GM19025 (cell line): Measurements from ENCODE around the gene RALA.
A peak's percentile ranks its signal among the peaks of the same experiment; 100 is the strongest.

Experiments used
- ATAC-seq: cut with Tn5 transposase; IDR thresholded peaks from one replicate; pipeline ENCODE4 v1.9.1; 2021; ENCODE audit warnings: mild to moderate bottlenecking, low read depth, moderate library complexity; ENCODE audit not compliant: unreplicated experiment

RALA gene, protein sequence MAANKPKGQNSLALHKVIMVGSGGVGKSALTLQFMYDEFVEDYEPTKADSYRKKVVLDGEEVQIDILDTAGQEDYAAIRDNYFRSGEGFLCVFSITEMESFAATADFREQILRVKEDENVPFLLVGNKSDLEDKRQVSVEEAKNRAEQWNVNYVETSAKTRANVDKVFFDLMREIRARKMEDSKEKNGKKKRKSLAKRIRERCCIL

DNA sequence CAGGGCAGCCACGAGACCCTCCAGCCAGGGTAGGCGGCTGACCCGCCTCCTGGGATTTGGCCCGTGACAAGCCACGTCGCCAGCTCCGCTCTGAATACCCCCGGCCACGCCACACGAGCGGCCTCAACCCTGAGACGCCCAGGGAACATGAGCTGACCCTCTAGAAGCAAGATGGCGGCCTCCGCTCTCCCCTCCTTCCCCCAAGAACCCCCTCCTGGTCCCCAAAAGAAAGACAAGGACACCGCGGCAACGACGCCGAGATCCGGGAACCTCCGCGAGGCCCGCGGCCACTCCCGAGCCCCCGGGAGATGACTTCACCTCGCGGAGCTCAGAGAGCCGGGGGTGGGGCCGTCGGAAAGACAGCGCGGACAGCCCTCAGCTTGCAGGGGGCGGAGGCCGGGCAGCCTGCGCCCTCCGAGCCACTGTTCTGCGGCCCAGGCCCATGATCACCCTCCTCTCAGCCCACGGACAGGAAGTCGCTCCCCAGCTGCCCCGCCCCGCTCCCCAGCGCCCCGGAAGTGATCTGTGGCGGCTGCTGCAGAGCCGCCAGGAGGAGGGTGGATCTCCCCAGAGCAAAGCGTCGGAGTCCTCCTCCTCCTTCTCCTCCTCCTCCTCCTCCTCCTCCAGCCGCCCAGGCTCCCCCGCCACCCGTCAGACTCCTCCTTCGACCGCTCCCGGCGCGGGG is at the start of gene RALA:
TSS of gene RALA (plus strand) at position 526 of the 685 bp plus-strand sequence. CDS start 63,096 bp downstream, outside the sequence.
- ATAC-seq: peak; percentile 97

DNA sequence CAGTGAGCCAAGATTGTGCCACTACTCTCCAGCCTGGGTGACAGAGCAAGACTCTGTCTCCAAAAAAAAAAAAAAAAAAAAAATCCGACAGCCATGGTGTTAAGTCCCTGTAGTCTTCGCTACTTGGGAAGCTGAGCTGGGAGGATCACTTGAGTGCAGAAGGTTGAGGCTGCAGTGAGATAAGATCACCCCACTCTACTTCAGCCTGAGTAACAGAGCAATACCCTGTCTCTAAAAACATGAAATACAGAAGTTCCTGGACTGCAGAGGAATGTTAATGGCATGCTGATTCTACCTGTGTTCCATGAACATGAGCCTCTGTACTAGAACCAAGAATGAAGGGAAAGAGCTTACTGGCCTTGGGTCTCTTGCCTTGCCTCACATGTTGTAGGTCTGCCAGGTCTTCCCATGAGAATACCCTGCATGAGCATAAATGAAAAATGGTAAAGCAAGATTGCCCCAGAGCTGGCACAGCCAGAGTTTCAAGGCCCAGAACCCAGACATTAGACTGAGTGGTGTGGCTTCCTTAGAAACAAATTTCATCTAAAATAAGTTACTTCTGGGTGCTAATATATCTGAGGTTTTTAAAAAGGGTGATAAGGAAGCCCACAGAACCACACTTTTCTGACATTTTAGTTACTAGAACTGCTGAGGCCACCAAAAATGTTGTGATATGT is 48.6 kb upstream of the RALA start:
- ATAC-seq: no peak

DNA sequence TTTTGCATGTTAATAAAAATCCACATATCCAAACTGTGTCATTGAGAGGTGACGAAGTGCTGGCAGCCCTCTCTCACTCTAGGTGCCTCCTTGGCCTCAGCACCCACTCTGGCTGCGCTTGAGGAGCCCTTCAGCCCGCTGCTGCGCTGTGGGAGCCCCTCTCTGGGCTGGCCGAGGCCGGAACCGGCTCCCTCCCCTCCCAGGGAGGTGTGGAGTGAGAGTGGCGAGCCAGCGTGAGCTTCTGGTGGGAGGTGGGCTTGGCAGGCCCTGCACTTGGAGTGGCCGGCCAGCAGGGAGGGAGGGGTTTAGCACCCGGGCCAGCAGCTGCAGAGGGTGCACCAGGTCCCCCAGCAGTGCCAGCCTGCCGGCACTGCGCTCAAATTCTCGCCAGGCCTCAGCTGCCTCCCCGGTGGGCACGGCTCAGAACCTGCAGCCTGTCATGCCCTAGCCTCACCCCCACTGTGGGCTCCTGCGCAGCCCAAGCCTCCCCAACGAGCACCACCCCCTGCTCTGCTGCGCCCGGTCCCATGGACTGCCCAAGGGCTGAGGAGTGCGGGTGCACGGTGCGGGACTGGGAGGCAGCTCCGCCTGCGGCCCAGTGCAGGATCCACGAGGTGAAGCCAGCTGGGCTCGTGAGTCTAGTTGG is 46.0 kb upstream of the RALA start:
- ATAC-seq: no peak

DNA sequence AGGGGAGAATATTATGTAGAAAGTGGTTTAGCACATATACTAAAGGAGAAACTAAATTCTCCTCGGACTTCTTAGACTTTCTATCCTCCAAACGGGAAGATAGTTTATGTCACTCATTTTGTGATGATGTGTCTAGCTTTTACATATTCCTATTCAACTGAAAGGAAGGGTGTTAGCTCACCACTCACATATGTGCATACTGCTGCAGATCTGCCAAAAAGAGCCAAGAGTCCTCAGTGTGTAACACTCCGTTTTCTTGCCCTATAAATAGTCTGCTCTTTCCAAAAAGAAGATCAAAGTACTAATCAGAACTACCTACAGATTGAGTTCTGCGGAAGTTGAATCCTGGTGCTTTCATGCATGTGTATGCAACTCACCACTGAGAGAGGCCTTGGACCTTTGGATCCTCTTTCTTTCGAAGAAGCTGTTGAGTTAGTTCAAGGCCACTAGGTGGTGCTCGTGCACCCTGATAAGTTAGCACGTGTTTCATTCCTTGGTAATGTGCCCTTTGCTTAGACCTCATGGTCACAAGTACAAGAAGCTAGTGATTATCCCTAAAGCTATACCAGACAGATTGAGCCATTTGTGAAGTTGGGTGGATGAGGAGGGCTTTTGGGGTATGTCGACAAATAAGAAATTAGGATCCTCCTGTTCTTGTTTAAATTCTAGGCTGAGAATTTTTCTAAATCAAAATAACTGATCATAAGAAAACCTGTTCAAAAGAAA is 43.1 kb upstream of the RALA start:
- ATAC-seq: peak; percentile 93

DNA sequence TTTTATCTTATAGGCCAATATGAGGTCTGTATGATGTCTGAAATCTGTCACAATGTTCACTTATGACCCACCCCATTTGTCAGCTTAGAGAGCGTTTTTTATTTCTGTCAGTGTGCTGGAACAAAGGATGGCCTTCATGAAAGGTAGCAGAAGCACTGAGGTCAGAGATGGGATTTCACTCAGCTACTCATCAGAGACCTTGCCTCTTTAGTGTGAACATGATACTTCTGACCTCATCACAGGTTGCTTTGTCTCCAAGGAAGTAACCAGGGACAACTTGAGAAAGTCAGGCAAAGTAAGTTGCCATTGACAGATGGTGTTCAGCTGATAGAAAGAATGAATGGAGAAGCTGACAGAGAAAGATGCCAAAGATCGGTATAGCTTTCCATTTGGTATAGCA is 40.8 kb upstream of the RALA start:
- ATAC-seq: no peak

DNA sequence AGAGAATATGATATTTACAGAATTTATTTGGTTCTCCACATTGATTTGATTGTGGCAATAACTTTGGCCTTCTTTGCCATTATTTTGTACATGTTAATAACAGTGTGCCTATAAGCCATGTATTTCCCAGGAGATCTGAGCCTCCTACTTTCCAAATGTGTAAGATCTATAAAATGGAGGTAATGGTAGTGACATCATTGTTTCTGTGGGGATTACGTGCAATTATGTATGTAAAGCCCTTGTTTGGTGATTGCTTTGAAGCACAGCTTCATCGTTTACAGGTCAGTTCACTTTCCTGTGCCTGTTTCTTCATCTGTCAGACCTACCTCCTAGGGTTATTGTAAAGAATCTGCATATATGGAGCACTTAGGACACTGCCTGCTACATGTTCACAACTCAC is 39.8 kb upstream of the RALA start:
- no peak for ATAC-seq

DNA sequence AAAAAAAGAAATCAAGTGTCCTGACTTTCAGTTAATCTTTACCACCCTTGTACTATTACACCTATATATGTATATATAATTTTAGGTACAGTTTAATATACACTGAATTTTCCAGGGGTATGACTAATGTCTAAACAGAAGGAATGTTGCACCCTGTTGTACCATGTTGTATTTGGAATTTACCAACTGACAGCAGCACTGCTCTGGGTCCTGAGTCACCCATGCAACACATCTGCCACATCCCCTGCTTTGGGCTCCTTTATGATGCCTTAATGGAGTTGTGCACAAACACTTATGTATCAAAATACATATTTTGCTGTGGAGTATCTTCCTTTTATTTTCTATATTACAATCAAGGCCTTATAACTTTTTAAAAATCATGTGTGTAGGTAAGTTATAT is 36.0 kb upstream of the RALA start:
- no peak for ATAC-seq

DNA sequence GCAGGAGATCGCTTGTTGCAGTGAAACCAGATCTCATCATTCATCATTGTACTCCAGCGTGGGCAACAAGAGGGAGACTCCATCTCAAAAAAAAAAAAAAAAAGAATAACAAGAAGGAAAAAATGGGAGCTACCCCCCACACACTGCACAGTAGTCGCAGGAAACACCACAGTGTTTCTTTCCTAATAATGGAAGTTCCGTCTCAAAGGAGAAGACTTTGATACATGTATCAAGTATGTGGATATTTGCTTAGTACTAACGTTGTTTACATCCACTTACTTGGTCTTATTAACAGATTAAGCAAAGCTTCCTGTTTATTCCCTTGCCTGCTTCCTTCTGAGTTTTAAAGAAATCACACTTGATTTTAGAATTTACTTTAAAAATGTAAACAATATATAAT is 35.0 kb upstream of the RALA start:
- no peak for ATAC-seq

DNA sequence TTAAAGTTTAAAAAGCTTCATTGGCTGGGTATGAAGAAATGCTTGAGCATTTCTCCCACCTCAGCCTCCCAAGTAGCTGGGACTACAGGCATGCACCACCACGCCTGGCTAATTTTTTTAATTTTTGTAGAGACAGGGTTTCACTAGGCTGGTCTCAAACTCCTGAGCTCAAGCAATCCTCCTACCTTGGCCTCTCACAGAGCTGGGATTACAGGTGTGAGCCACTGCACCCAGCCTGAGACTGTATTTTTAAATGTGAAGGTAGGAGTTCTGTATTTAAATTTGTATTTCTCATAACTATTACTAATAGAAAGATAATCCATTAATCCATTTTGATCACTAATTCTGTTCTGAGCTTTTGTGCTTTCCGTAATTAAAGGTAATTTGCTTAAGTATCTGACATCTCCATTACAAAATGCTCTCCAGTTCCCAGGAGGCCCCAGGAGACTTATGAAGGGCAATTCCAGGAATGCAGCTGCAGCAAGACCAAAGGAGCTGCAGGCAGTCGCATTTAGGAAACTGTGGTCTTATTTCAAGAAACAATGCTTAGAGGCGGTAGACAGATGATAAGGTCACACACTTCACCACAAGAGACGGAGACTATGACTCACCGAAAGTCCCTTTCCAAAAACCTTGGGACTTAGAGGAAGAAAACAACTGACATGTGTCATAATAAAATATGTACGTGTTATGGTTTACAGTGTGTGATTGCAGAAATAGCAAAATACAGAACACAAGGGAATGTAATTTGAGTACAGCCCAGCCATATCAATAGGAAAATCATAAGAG is 33.9 kb upstream of the RALA start:
- peak; percentile 82 for ATAC-seq

DNA sequence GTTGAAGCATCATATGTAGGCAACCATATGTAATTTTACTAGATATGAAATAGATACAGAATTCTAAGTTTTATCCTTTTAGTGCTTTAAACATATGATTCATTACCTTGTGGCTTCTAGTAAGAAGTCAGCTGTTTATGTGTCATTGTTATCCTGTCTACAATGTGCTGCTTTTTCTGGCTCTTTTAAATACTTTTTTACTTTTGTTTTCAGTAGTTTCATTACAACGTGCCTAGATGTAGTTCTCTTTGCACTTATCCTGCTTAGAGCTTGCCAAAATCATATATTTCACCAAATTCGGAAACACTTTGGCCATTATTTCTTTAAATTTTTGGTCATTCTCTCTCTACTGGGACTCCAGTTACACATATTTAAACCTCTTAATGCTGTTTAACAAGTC is 30.8 kb upstream of the RALA start:
- ATAC-seq: no peak

DNA sequence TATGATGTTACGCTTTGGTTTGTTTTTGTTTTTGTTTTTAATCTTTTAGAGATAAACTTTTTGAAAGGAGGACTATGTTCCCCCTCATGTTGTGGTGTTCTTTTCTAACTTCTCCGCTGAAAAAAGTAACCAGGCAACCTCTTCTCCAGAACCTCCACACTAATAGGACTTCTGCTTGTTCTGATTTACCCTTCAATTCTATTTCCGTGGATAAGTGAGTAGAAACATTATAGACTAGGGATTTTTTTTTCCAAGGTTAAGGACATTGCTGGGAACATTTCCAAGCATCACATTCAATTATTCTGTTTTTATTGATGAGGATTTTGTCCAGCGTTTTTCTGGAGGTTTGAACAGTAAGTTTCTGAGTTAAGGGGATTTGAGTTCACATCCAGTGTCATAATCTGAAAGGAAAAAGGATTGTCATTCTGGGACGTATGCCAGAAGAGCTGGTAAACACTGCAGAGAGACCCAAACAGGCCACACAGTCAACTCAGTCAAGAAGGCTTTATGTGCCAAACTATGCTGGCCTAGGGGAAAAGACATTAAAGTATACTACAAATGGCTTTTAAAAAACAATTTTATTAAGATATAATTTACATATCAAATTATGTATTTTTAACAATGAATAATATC is 28.3 kb upstream of the RALA start:
- ATAC-seq: no peak

DNA sequence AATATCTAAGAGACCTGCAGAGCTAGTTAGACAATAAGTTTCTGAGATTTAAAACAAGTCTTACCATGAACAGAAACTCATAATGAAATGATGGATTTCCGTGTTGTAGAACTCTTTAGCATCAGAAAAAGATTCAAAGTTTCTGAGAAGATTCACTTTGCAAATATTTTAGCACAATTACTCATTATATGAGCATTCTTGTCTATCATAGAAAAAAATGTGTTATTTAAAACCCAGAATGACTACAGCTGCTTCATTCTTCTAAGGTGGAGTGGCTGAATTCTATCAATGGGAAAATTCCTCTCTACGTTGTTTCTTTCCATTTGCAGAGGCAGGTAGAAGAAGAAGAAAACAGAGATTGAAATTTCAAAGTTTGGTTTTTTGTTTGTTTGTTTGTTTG is 21.0 kb upstream of the RALA start:
- ATAC-seq: no peak

DNA sequence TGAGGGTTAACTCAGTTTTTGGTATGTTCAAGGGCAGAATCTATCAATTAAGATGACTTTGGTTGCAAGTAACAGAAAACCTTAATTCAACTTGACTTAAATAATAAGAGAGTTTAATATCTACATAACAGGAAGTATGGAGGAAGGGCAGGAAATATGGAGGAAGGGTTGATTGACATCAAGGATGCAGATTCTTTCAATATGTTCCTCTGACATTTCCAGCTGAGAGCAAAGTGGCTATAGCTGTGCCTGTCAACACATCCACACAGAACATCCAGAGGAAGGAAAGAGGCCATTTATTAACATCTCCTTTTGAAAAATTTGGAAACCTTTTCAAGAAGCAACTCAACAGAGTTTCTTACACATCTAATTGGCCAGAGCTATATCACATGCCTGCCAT is 19.4 kb upstream of the RALA start:
- no peak for ATAC-seq

DNA sequence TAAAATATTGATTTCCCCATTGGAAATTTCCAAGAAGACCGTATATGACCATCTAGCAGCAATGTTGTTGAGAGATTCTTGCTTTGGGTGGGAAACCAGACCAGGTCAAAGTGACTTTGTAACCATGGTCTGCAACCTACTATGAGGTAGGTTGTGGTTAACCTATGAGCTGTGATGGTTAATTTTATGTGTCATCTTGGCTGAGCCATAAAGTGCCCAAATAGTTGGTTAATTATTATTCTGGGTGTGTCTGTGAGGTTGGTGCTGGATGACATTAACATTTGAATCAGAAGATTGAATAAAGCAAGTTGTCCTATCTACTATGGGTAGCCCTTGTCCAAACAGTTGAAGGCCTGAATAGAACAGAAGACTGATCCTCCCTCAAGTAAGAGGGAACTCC is 18.3 kb upstream of the RALA start:
- no peak for ATAC-seq

DNA sequence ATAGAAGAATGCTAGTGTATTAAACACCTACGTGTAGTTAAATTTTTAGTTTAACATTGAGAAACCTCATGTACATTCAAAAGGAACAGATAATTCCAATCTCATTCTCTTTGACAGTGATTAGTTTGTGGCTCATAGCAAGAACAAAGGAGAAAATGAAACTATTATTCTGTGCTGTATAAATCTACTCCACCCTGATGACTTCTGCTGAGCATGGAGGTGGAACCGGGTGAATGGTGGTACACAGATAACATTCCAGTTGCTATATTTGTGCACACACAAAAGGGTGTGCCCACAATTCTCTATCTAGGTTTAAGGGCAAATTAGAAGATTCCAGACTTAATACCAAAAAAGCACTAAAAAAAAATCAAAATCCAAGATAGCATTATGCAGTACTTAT is 17.0 kb upstream of the RALA start:
- ATAC-seq: no peak

DNA sequence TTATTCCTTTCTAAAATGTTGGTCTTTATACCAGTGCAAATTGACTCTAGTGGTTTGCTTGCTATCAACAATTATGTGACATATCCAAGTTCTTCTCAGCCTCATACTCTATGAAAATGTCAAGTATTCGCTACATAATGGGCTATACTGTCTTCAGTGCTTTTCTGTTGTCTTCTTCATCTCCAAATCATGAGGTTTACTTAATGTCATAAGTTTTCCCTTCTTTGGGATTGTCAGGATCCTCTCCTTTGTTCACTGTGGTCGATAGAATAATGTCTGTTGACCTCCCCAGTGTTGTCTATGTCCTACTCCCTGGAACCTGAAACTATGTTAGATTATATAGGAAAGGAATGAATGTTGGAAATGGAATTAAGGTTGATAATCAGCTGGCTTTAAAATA is 16.4 kb upstream of the RALA start:
- no peak for ATAC-seq

DNA sequence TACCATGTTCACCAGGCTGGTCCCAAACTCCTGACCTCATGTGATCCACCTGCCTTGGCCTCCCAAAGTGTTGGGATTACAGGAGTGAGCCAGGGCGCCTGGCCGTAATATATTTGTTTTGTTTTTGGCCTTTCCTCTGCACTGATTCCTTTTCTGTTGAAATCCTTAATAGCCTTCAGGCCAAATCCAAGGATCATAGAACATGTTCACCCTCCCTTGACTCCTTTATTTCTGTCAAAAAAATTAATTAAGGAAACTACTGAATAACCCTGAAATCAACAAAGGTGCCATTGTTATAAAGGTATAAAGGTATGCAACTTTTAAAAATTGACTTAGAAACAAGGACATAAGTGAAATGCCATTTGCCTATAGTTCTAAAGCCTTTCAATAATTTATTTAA is 15.5 kb upstream of the RALA start:
- ATAC-seq: no peak

DNA sequence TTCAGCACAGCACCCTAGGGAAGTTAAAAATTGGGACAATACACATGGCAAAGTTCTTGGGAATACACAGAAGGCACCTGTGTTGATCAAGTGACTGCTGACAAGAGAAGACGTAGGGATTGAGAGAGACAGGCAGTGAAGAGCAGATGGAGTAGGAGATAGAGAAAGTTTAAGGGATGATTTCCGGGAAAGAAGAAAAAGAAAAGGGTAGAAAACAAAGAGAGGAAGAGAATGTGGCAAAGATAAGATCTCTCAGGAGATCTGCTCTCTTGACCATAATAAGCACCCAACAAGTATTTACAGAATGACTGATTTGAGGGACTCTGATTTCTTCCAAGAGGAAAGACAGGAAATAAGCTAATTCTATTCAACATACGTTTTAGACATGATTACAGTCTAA is 15.1 kb upstream of the RALA start:
- ATAC-seq: no peak

DNA sequence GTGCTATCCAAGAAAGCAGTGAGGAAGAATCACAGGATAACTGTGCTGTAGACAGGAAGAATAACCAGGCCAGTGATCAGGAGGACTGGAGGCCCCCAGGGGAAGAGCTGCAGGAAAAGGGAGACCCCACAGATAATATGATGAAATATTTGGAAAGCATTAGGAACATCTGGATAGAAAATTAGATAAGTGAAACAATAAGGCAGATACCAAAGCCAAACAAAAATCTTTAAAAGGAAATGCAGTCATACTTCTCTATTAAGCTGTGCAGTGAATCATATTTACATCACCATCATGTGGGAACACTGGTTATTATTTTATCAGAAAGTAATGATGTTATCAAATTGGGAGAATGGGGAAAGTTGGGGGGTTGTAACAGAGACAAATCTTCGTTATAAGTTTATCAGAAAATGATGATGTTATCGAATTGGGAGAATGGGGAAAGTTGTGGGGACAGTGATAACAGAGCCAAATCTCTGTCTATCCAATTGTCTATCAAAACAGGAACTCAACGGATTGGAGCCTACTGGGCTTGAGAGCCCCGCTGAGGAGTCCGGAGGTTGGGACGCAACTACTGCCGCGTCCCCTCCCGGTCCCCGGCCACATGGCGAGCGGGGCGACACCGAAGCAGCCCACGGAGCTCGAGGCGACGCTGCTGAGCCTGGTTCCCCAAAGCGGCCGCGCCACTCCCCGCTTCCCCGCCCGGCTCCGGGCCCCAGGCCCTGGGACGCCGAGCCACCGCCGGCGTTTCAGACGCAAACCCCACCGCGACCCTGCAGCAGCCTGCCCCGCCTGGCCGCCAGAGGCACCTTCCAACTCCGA is 14.0 kb upstream of the RALA start:
- no peak for ATAC-seq
